Measurements from ENCODE around the gene ERC1.
"Not testable (repeated sequence)": the region's sequence is repeated elsewhere in the genome, so short reads cannot be mapped to it uniquely, and the experiment has no call there.

Gene ERC1

DNA sequence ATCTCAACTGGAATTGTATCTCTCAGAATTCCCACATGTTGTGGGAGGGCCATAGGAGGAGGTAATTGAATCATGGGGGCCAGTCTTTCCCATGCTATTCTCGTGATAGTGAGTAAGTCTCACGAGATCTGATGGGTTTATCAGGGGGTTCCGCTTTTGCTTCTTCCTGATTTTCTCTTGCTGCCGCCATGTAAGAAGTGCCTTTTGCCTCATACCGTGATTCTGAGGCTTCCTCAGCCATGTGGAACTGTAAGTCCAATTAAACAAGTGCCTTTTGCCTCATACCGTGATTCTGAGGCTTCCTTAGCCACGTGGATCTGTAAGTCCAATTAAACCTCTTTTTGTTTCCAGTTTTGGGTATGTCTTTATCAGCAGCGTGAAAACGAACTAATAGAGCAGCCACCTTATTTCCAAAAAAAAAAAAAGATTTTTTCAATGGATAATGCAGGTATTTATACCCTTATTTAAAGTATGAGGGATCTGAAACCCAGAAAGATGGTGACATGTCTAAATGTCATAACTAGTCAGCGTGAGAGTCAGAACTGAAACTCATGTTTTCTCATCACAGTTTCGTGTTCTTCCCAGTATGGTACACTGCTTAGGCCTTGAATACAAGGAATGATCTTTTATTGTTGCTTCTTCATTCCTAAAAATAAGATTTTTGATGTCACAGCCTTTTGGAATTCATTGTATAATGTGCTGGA, 89.6 kb downstream of the ERC1 start:
- no peak for DNase-seq

DNA sequence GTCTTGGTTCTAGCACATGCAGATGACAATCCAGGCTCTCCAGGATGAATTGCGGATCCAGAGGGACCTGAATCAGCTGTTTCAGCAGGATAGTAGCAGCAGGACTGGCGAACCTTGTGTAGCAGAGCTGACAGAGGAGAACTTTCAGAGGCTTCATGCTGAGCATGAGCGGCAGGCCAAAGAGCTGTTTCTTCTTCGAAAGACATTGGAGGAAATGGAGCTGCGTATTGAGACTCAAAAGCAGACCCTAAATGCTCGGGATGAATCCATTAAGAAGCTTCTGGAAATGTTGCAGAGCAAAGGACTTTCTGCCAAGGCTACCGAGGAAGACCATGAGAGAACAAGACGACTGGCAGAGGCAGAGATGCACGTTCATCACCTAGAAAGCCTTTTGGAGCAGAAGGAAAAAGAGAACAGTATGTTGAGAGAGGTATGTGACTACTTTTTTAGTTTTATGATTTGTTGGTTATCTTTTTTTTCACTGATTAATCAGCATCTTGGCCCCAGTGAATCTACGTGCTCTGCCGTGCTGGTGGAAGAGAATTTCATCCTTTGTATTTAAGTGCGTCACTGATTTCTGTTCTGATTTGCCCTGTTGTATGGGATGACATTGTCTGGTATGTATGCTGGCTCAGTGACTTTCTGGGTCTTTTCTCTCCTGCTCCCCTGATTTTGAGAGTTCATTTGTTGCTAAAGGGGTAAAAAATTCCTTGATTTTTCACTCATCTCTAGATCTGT, 92.3 kb downstream of the ERC1 start:
- DNase-seq = no peak

DNA sequence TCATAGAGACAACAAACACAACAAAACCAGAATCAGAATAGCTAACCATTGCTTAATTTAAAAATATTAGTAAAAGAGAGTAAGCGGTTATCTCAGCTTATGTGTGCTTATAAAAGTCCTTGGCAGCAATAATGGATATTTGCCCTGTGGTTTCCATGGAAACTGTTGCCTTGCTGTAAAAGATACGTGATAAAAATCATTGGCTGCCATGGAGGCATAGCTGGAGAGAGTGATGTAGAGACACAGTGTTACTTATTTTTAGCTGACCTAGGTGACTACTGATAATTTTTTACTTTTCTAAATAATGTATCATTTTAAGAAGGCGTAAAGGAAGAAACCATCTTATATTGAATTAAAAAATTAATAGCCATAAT, 92.9 kb downstream of the ERC1 start:
- no peak for DNase-seq

- no peak for DNase-seq
Observed at GRCh38 chr12:1091350-1091749, 100.3 kb downstream of the ERC1 start.

DNA sequence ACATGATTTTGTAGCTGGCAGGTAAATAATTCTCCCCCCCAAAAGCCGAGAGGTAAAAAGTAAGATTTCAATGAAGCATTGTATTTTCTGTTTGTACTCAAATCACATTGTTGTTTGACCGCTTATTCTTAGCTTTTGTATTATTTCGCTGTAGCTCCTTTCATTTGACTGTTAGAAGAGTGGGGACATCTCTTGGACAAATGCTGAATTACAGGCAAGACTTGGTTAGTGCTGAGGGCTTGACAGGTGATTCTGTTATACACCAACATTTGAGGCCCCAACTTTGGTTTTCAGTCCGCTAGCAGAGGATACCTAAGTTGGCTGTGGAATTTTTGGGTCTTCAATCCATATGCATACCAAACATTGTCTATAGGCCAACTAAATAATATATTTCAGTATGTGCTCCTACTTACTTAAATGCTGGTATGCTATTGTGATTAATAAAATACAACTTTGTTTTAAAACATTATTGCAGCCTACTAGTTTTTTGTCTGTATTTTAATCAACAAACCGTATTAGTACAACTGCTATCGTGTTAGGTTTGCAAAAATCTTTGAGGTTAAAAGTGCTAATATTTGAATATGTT, 102.2 kb downstream of the ERC1 start:
- DNase-seq = no peak

DNA sequence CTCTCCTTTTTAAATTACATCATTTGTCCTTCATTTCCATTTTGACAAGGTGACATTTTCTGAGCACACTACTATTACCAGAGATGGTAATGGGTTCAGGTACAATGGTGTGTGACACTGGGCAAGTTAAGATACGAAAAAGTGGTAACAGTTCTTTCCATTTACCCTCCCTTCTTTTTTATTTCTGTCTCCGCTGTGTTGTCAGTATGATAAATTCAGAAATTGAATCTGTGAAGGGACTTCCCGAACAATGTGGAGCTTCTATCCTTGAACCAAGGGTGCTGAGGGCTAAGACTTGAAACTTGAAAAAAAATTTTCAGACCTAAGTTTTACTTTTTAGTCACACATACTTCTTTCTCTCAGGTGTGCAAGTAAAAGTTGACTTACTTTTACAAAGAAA, 103.7 kb downstream of the ERC1 start:
- DNase-seq = no peak

- no peak for DNase-seq
Observed at GRCh38 chr12:1099158-1099557, 108.1 kb downstream of the ERC1 start.

GRCh38 chr12:1099618-1100017, 108.6 kb downstream of the ERC1 start:
- DNase-seq = not testable (repeated sequence)

DNA sequence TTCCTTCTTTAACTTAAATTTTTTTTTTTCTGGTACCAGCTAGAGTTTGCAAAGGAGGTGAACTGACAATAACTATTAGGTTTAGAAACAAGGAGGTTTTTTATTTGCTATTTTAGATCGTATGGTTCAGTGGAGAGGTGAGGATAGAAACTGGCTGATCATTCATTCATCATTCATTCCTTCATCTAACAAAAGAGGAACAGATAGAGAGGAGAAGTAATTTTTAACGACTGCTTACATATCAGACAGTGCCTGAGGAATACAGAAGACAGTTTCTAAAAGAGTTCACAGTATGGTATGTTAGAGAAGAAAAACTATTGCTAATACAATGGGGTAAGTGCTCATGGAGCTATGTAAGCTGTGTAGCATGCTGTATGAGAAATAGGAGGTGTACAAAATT, 111.1 kb downstream of the ERC1 start:
- no peak for DNase-seq

- DNase-seq = no peak
Observed at GRCh38 chr12:1102791-1103450, 111.9 kb downstream of the ERC1 start.

DNA sequence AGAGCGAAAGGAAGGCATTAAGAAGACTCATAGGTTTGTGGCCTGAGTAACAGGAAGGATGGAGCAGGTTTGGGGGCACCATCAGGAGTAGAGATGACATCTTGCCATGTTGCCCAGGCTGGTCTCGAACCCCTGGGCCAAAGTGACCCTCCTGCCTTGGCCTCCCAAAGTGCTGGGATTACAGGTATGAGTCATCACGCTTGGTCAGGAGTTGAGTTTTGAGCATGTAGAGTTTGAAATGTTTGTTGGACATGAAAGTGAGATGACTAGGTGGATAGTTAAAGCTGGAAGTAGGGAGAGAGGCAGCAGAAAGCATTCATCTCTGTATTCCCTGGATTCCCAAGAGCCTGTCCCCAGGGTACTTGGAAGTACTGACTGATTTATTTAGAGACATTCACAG, 112.6 kb downstream of the ERC1 start:
- no peak for DNase-seq

DNA sequence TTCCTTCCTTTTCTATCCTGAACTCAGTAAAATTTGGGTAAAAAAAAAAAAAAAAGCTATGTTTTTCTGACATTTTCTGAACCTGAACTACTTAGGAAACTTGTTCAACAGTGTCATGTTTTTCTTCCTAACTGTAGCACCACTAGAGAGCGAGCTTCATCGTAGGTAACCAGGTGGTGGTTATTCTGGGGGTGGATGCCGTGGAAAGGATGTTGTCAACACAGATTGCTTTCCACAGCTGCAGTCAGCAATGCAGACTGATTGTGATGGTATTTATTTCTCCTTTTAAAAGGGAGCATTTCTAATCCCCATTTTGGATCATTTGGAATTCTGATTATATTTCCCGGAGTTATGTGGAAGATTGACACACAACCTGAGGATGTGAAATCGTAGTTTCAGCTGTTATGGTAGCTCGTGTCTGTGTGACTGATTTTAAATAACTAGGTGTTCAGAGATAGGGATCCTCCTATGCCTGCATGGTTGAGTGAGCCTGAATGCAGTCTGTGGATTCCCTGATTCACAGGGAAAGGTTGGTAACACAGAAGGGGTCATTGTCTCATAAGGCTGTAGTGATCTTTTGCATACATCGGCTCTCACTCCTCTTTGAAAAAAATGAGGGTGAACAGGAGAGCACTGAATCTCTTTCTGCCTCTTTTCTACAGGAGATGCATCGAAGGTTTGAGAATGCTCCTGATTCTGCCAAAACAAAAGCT, 113.2 kb downstream of the ERC1 start:
- DNase-seq = no peak

GRCh38 chr12:1107669-1108068, 116.6 kb downstream of the ERC1 start:
- no peak for DNase-seq

- DNase-seq = no peak
Observed at GRCh38 chr12:1108276-1108675, 117.3 kb downstream of the ERC1 start.

DNA sequence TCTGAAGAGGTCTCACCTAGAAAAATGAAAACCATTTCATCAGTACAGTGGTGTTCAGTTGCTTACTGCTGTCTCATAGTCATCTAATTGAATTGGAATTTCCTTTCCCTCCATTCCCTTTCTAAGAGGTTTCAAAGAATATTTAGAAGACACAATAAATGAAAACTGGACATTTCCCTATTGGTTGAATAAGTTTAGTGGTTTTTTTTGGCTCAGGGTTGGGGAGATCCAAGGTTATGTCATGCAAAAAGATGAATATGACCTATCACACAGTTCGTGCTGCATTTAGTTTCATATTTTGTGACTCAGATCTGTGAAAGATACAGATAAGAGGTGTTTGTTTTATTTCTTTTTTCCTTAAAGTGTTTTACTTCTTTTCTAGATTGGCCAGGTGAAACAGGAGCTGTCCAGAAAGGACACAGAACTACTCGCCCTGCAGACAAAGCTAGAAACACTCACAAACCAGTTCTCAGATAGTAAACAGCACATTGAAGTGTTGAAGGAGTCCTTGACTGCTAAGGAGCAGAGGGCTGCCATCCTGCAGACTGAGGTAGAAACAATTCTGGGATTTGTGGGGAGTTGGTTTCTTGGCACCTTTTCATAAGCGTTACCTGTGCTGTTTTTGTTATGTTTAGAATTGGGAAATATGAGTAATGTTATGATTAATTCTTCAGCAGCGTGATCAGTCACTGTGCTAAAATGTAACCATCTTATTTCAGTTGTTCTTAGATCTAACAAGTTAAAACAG, 124.6 kb downstream of the ERC1 start:
- DNase-seq = no peak

DNA sequence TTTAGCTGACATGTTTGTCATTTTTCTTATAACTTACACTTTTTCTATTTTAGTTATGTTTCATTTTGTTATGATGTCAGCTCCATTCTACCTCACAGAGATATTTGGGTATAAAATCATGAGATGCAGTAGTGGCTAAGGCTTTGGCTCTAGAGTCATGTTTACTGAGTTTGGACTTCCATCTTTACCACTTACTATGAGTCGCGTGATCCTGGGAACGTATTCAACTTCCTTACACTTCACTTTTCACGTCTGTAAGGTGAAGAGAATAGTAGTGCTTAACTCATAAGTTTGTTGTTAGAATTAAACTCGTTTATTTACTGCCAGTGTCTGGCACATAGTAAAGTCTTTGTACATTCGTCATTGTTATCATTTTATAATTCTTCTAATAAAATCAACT, 126.3 kb downstream of the ERC1 start:
- DNase-seq = no peak

- DNase-seq = peak; percentile 33
Observed at GRCh38 chr12:1117970-1118563, 127.0 kb downstream of the ERC1 start.

DNA sequence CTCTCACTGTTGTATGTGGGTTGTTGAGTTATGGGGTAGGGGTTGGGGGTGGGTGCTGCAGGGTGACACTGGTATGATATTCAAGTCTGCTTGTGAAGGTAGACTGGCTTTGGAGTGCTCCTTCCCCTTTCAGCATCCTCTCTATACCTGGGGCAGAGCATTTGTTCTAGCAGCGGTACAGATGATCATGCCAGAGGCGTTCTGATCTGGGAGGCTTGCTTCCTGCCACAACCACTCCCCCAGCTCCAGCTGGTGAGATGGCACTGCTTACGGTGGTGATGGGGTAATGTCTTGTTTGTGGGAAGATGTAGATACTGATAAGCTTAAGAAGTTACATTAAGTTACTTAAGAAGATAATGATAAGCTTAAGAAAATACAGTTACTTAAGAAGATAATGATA, 131.8 kb downstream of the ERC1 start:
- no peak for DNase-seq

- no peak for DNase-seq
Observed at GRCh38 chr12:1126091-1126490, 135.1 kb downstream of the ERC1 start.

DNA sequence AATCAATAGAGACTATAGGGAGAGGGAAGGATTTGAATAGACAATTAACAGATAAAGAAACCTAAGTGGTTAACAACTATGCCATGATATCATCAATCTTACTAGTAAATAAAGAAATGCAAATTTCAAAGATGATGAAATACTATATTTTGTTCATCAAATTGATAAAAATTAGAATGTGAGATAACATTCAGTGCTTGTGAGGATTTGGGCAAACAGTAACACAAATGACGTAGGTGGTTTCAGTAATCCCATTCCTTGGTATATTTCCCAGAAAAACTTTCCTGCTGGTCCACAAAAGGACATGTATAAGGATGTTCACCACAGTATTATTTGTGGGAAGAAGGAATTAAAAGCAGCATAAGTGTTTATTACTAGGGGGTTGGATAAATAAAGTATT, 136.0 kb downstream of the ERC1 start:
- no peak for DNase-seq

GRCh38 chr12:1130164-1130563, 139.1 kb downstream of the ERC1 start:
- no peak for DNase-seq

DNA sequence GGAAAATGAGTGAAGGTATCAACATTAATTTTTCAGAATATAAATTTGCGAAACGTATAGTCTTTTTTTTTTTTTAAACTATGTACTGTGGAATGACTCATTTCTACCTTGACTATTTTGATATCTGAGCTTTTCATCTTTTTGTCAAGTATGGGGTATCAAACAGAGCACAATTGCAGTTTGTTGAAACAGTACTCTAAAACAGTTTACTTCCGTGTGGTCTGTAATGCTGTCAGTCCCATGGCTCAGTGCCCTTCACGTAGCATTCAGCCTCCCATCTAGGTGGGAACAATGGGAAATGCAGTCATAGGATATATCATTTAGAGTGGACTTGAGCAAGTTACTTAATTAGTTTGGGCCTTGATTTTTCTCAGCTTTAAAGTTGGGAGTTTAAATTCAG, 139.5 kb downstream of the ERC1 start:
- DNase-seq = no peak

Data from T1000 (cell line).